VCaP (cell line): ENCODE data around the gene CRK.
"Not testable (repeated sequence)": the region's sequence is repeated elsewhere in the genome, so short reads cannot be mapped to it uniquely, and the experiment has no call there.

Source experiments
- H3K27ac ChIP-seq: fragments of 450-650 bp; 2 replicates; pipeline ENCODE4 v1.5.1; 2017
- CTCF ChIP-seq: fragments of 450-650 bp; conservative IDR thresholded peaks from 2 replicates; pipeline ENCODE4 v1.5.1; 2017; ENCODE audit warnings: mild to moderate bottlenecking, moderate library complexity

The CRK gene

DNA sequence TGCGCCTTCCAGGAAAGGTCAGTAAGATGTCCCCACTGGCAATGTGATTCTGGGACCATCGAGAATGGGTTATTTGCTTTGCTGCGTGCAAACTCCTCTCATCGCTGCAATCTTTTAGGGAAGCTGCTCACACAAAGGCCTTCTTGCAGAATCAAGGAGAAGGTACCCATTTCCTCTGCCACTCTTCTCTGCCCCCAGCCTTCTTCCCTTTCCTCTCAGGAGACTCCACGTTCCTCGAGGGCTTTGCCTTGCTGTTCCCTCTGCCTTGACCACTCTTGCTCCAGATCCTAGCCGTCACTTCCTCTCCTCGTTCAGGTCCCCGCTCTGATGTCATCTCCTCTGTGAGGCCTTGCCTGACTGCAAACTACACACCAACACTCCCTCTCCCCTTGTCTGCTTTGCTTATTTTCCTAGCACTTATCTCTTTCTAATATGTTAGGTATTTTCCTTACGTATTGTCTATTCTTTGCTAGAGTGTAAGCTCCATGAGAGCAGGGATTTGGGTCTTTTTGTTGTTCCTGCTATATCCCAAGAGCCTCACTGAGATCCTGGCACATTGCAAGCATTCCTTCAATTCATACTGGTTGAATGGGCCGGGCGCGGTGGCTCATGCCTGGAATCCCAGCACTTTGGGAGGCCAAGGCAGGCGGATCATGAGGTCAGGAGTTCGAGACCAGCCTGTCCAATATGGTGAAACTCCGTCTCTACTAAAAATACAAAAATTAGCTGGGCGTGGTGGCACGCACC is 5.3 kb upstream of the CRK start:
- no peak for TF ChIP-seq CTCF
- H3K27ac ChIP-seq: no peak overlapping the region

DNA sequence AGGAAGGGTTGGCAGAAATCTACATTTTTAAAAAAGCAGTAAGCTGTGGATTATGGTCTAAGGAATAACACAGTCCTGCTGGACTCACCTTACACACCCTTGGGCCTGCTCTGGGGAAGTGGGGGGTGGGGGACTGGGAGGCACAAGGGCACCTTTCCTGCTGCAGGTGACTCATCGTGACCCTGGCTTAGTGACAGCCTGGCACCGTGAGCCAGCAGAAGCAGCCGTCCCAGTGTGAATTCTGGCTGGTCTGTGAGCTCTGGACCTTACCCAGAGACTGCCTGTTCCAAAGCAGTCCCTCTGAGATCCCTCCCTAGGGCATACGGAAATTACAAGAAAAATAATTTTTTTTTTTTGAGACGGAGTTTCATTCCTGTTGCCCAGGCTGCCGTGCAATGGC is 4.2 kb upstream of the CRK start:
- no peak for TF ChIP-seq CTCF
- no peak overlapping the region for H3K27ac ChIP-seq

GRCh38 chr17:1455291-1455796 is 688 bp downstream of the CRK start:
- peak overlapping the region; percentile 96 for H3K27ac ChIP-seq
- TF ChIP-seq CTCF: peak; percentile 75

DNA sequence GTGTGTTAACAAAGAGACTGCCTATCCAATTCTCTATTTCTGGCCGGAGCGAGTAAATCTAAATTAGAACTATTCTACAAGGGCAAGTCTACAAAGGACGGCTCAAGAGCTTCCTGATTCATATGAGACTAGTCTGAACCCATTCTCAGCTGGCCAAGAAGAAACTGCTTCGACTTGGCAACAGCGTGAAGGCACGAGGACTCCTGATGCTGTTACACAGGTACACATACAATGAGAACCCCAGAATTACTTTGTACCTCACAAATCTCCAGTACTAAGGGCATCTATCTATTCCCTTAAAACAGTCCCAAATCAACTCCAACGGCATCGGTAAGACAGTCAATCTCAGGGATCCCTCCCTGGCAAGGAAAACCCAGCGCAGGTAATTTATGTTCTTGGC is 1.5 kb downstream of the CRK start:
- no peak for TF ChIP-seq CTCF
- H3K27ac ChIP-seq: peak overlapping the region; percentile 96

GRCh38 chr17:1453694-1454093 is 2.3 kb downstream of the CRK start:
- H3K27ac ChIP-seq: peak overlapping the region; percentile 96

DNA sequence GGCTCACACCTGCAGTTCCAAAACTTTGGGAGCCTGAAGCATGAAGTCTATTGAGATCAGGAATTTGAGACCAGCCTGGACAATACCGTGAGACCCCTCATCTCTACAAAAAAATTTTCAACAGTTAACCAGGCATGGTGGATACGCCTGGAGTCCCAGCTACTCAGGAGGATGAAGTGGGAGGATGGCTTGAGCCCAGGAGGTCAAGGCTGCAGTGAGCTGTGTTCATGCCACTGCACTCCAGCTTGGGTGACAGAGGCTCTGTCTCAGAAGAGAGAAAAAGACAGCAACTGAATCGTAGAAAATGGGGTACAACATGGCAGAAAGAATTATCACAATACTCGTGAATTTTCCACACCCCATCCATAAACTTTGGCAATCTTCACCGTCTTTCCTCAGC is 3.2 kb downstream of the CRK start:
- TF ChIP-seq CTCF: no peak
- H3K27ac ChIP-seq: 0 out of 2 replicates have a peak overlapping the region, but pooled peaks have one; percentile 8

DNA sequence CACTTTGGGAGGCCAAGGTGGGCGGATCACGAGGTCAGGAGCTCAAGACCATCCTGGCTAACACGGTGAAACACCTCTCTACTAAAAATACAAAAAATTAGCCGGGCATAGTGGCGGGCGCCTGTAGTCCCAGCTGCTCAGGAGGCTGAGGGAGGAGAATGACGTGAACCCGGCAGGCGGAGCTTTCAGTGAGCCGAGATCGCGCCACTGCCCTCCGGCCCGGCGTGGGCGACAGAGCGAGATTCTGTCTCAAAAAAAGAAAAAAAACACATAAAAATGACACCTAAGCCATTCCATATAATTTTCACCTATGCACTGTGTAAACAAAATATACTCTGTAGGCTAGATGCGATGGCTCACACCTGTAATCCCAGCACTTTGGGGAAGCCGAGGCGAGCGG is 5.8 kb downstream of the CRK start:
- H3K27ac ChIP-seq: not testable (repeated sequence)

- H3K27ac ChIP-seq: no peak overlapping the region
- TF ChIP-seq CTCF: no peak
Measured at GRCh38 chr17:1449412-1449967, 6.5 kb downstream of the CRK start.
